GM12865 (cell line): ENCODE data around the gene FAM124A.

Source experiments
- DNase-seq: peaks from one replicate; pipeline ENCODE4 v3.0.0; 2010; ENCODE audit warnings: low read depth
- H3K4me3 ChIP-seq: 2 replicates; pipeline ENCODE4 v1.5.1; 2011; ENCODE audit warnings: mild to moderate bottlenecking, low read depth, low read length, control low read depth
- CTCF ChIP-seq: IDR thresholded peaks from 2 replicates; pipeline ENCODE4 v1.5.1; 2011; ENCODE audit warnings: low read length, control low read depth, low read depth, inconsistent platforms; ENCODE audit not compliant: insufficient read depth; ENCODE audit errors: missing control alignments

The FAM124A gene

GRCh38 chr13:51298812-51299211 lies 76.6 kb downstream of the FAM124A start:
- DNase-seq, result no peak
- H3K4me3 ChIP-seq, result no peak overlapping the region
- no peak for TF ChIP-seq CTCF

DNA sequence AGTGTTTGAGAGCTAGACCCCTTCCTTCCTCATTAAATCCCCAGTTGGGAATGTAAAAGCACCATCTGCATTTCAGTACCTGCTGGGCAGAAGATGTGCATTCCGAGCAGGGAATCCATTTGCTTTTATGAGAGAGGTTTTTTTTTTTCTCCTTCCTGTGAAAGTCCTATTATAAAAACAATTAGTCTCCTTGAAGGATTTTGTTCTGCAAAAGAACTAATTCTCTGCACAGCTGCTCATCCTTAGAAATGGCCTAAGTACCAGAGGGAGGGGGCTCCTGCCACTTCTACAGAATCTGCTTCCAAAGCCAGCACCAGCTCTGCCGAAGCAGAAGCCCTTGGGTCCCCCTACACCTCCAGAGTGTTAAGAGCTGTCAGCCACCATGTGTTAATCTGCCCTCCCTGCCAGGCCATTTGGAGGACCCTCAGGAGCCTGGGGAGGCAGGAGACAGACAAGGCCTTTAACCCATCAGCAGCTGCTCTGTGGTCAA lies 80.9 kb downstream of the FAM124A start:
- TF ChIP-seq CTCF, result no peak
- H3K4me3 ChIP-seq, result no peak overlapping the region
- DNase-seq, result no peak

GRCh38 chr13:51303882-51304281 lies 81.7 kb downstream of the FAM124A start:
- H3K4me3 ChIP-seq, result no peak overlapping the region
- DNase-seq, result no peak
- TF ChIP-seq CTCF, result no peak

- DNase-seq, result no peak
- H3K4me3 ChIP-seq, result no peak overlapping the region
- TF ChIP-seq CTCF, result no peak
These were observed 83.2 kb downstream of the FAM124A start for GRCh38 chr13:51305271-51305967.

DNA sequence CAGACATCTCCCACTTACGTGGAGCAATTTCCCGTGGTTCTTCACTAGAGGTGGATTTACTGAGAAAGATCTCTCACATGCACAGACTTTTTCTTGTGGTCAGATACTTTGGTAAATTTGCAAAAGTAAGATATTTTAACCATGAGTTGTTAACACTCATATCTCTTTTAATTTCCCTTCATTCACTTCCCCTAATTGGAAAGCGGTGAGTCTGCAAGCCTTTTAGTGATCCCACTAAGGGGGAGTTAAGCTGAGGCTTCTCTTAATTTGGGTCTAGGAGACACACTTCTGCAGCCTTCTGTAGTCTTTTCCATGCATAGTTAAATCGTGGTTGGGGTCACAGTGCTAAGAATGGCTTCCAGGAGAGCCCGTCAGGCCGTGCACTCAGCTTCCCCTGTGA lies 86.6 kb downstream of the FAM124A start:
- DNase-seq, result no peak
- H3K4me3 ChIP-seq, result no peak overlapping the region
- no peak for TF ChIP-seq CTCF

DNA sequence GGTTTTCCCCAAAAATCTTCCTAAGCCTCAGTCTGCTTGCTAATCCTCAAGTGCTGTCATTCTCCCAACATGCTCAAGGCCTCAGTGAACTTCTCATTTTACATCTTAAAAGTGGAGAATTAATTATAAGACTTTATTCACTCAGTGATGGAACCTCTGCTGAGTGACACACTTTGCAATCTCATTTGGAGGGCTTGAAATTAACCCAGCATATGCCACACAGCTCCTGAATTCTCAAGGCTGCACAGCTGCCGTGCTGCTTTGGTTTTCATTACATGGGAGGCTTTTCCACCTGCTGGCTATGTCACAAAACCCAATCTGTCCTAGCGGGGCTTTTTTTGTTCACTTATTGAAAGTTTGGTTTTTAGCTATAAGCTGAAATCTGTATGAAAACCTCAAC lies 89.0 kb downstream of the FAM124A start:
- DNase-seq, result no peak
- H3K4me3 ChIP-seq, result no peak overlapping the region
- no peak for TF ChIP-seq CTCF

GRCh38 chr13:51311957-51312520 lies 89.8 kb downstream of the FAM124A start:
- TF ChIP-seq CTCF, result no peak
- DNase-seq, result no peak
- H3K4me3 ChIP-seq, result no peak overlapping the region
